ENCODE measurements around the gene PARN.
A peak's percentile ranks its signal among the peaks of the same experiment; 100 is the strongest.

PARN gene

GRCh38 chr16:14629612-14629918 is 495 bp downstream of the PARN start:
- Histone ChIP-seq H3K27ac (ENCODE audit: low read depth, low read length) (peak overlapping the region; percentile 94), H3K9me3 (ENCODE audit: low read length) (no peaks in the 10 kb centered on the region), H3K4me3 (ENCODE audit: low read depth in 1 of 2, low read length in 2 of 2) (peak overlapping the region; percentile 66 to 90), H3K27me3 (ENCODE audit: control insufficient read depth in 1 of 2, insufficient read depth in 2 of 2, low read length in 2 of 2) (no peaks in the 10 kb centered on the region), H3K36me3 (ENCODE audit: insufficient read depth, low read length) (peaks cover 14% of the 10 kb centered on the region), H3K4me1 (ENCODE audit: insufficient read depth, low read length) (peaks cover 23% of the 10 kb centered on the region), H3K9ac (ENCODE audit: low read length) (peak overlapping the region; percentile 90)

GRCh38 chr16:14628806-14629611 is 1.1 kb downstream of the PARN start:
- peaks cover 19% of the 10 kb centered on the region for H3K36me3 ChIP-seq (ENCODE audit: insufficient read depth, low read length)
- H3K27me3 ChIP-seq (ENCODE audit: control insufficient read depth in 1 of 2, insufficient read depth in 2 of 2, low read length in 2 of 2), result no peaks in the 10 kb centered on the region
- peak overlapping the region; percentile 90 for H3K9ac ChIP-seq (ENCODE audit: low read length)
- H3K4me3 ChIP-seq (ENCODE audit: low read depth in 1 of 2, low read length in 2 of 2), result peak overlapping the region; percentile 66 to 90
- H3K9me3 ChIP-seq (ENCODE audit: low read length), result no peaks in the 10 kb centered on the region
- peaks cover 17% of the 10 kb centered on the region for H3K4me1 ChIP-seq (ENCODE audit: insufficient read depth, low read length)
- H3K27ac ChIP-seq (ENCODE audit: low read depth, low read length), result peak overlapping the region; percentile 94

- H3K4me3 ChIP-seq (ENCODE audit: low read depth in 1 of 2, low read length in 2 of 2), result no peak overlapping the region
- H3K36me3 ChIP-seq (ENCODE audit: insufficient read depth, low read length), result peaks cover 21% of the 10 kb centered on the region
- H3K4me1 ChIP-seq (ENCODE audit: insufficient read depth, low read length), result peaks cover 14% of the 10 kb centered on the region
- H3K9me3 ChIP-seq (ENCODE audit: low read length), result no peaks in the 10 kb centered on the region
- no peak overlapping the region for H3K27ac ChIP-seq (ENCODE audit: low read depth, low read length)
- H3K9ac ChIP-seq (ENCODE audit: low read length), result no peak overlapping the region
- H3K27me3 ChIP-seq (ENCODE audit: control insufficient read depth in 1 of 2, insufficient read depth in 2 of 2, low read length in 2 of 2), result no peaks in the 10 kb centered on the region
These were observed 3.0 kb downstream of the PARN start for GRCh38 chr16:14627078-14627477.

GRCh38 chr16:14618566-14618965 is 11.5 kb downstream of the PARN start:
- H3K4me1 ChIP-seq (ENCODE audit: insufficient read depth, low read length), result no peaks in the 10 kb centered on the region
- no peak overlapping the region for H3K27ac ChIP-seq (ENCODE audit: low read depth, low read length)
- H3K4me3 ChIP-seq (ENCODE audit: low read depth in 1 of 2, low read length in 2 of 2), result no peak overlapping the region
- no peaks in the 10 kb centered on the region for H3K9me3 ChIP-seq (ENCODE audit: low read length)
- peaks cover 22% of the 10 kb centered on the region for H3K36me3 ChIP-seq (ENCODE audit: insufficient read depth, low read length)
- H3K9ac ChIP-seq (ENCODE audit: low read length), result no peak overlapping the region
- no peaks in the 10 kb centered on the region for H3K27me3 ChIP-seq (ENCODE audit: control insufficient read depth in 1 of 2, insufficient read depth in 2 of 2, low read length in 2 of 2)

GRCh38 chr16:14616280-14616679 is 13.8 kb downstream of the PARN start:
- H3K4me1 ChIP-seq (ENCODE audit: insufficient read depth, low read length), result no peaks in the 10 kb centered on the region
- H3K9me3 ChIP-seq (ENCODE audit: low read length), result no peaks in the 10 kb centered on the region
- H3K9ac ChIP-seq (ENCODE audit: low read length), result no peak overlapping the region
- H3K36me3 ChIP-seq (ENCODE audit: insufficient read depth, low read length), result peaks cover 29% of the 10 kb centered on the region
- H3K27me3 ChIP-seq (ENCODE audit: control insufficient read depth in 1 of 2, insufficient read depth in 2 of 2, low read length in 2 of 2), result no peaks in the 10 kb centered on the region
- H3K4me3 ChIP-seq (ENCODE audit: low read depth in 1 of 2, low read length in 2 of 2), result no peak overlapping the region
- H3K27ac ChIP-seq (ENCODE audit: low read depth, low read length), result no peak overlapping the region

GRCh38 chr16:14613991-14614390 is 16.1 kb downstream of the PARN start:
- Histone ChIP-seq H3K9ac (ENCODE audit: low read length) (no peak overlapping the region), H3K27ac (ENCODE audit: low read depth, low read length) (no peak overlapping the region), H3K4me1 (ENCODE audit: insufficient read depth, low read length) (no peaks in the 10 kb centered on the region), H3K36me3 (ENCODE audit: insufficient read depth, low read length) (peaks cover 43% of the 10 kb centered on the region), H3K27me3 (ENCODE audit: control insufficient read depth in 1 of 2, insufficient read depth in 2 of 2, low read length in 2 of 2) (no peaks in the 10 kb centered on the region), H3K4me3 (ENCODE audit: low read depth in 1 of 2, low read length in 2 of 2) (no peak overlapping the region), H3K9me3 (ENCODE audit: low read length) (no peaks in the 10 kb centered on the region)

- Histone ChIP-seq H3K4me3 (ENCODE audit: low read depth in 1 of 2, low read length in 2 of 2) (no peak overlapping the region), H3K27ac (ENCODE audit: low read depth, low read length) (no peak overlapping the region), H3K4me1 (ENCODE audit: insufficient read depth, low read length) (no peaks in the 10 kb centered on the region), H3K27me3 (ENCODE audit: control insufficient read depth in 1 of 2, insufficient read depth in 2 of 2, low read length in 2 of 2) (no peaks in the 10 kb centered on the region), H3K9ac (ENCODE audit: low read length) (no peak overlapping the region), H3K36me3 (ENCODE audit: insufficient read depth, low read length) (peaks cover 60% of the 10 kb centered on the region), H3K9me3 (ENCODE audit: low read length) (no peaks in the 10 kb centered on the region)
These were observed 18.4 kb downstream of the PARN start for GRCh38 chr16:14611660-14612059.

- Histone ChIP-seq H3K4me1 (ENCODE audit: insufficient read depth, low read length) (no peaks in the 10 kb centered on the region), H3K27me3 (ENCODE audit: control insufficient read depth in 1 of 2, insufficient read depth in 2 of 2, low read length in 2 of 2) (no peaks in the 10 kb centered on the region), H3K36me3 (ENCODE audit: insufficient read depth, low read length) (peaks cover 65% of the 10 kb centered on the region), H3K4me3 (ENCODE audit: low read depth in 1 of 2, low read length in 2 of 2) (no peak overlapping the region), H3K27ac (ENCODE audit: low read depth, low read length) (no peak overlapping the region), H3K9me3 (ENCODE audit: low read length) (no peaks in the 10 kb centered on the region), H3K9ac (ENCODE audit: low read length) (no peak overlapping the region)
These were observed 20.3 kb downstream of the PARN start for GRCh38 chr16:14609716-14610115.

GRCh38 chr16:14608604-14609003 is 21.5 kb downstream of the PARN start:
- Histone ChIP-seq H3K27ac (ENCODE audit: low read depth, low read length) (no peak overlapping the region), H3K9ac (ENCODE audit: low read length) (no peak overlapping the region), H3K27me3 (ENCODE audit: control insufficient read depth in 1 of 2, insufficient read depth in 2 of 2, low read length in 2 of 2) (no peaks in the 10 kb centered on the region), H3K9me3 (ENCODE audit: low read length) (no peaks in the 10 kb centered on the region), H3K4me3 (ENCODE audit: low read depth in 1 of 2, low read length in 2 of 2) (no peak overlapping the region), H3K36me3 (ENCODE audit: insufficient read depth, low read length) (peaks cover 61% of the 10 kb centered on the region), H3K4me1 (ENCODE audit: insufficient read depth, low read length) (no peaks in the 10 kb centered on the region)

- Histone ChIP-seq H3K36me3 (ENCODE audit: insufficient read depth, low read length) (peaks cover 65% of the 10 kb centered on the region), H3K4me1 (ENCODE audit: insufficient read depth, low read length) (no peaks in the 10 kb centered on the region), H3K9me3 (ENCODE audit: low read length) (no peaks in the 10 kb centered on the region), H3K27ac (ENCODE audit: low read depth, low read length) (no peak overlapping the region), H3K9ac (ENCODE audit: low read length) (no peak overlapping the region), H3K27me3 (ENCODE audit: control insufficient read depth in 1 of 2, insufficient read depth in 2 of 2, low read length in 2 of 2) (no peaks in the 10 kb centered on the region), H3K4me3 (ENCODE audit: low read depth in 1 of 2, low read length in 2 of 2) (no peak overlapping the region)
These were observed 21.9 kb downstream of the PARN start for GRCh38 chr16:14608111-14608566.

GRCh38 chr16:14606102-14606501 is 24.0 kb downstream of the PARN start:
- no peak overlapping the region for H3K9ac ChIP-seq (ENCODE audit: low read length)
- H3K4me3 ChIP-seq (ENCODE audit: low read depth in 1 of 2, low read length in 2 of 2), result no peak overlapping the region
- H3K4me1 ChIP-seq (ENCODE audit: insufficient read depth, low read length), result no peaks in the 10 kb centered on the region
- no peaks in the 10 kb centered on the region for H3K27me3 ChIP-seq (ENCODE audit: control insufficient read depth in 1 of 2, insufficient read depth in 2 of 2, low read length in 2 of 2)
- H3K36me3 ChIP-seq (ENCODE audit: insufficient read depth, low read length), result peaks cover 72% of the 10 kb centered on the region
- H3K9me3 ChIP-seq (ENCODE audit: low read length), result no peaks in the 10 kb centered on the region
- H3K27ac ChIP-seq (ENCODE audit: low read depth, low read length), result no peak overlapping the region

- peaks cover 63% of the 10 kb centered on the region for H3K36me3 ChIP-seq (ENCODE audit: insufficient read depth, low read length)
- H3K27me3 ChIP-seq (ENCODE audit: control insufficient read depth in 1 of 2, insufficient read depth in 2 of 2, low read length in 2 of 2), result no peaks in the 10 kb centered on the region
- no peak overlapping the region for H3K27ac ChIP-seq (ENCODE audit: low read depth, low read length)
- H3K4me3 ChIP-seq (ENCODE audit: low read depth in 1 of 2, low read length in 2 of 2), result no peak overlapping the region
- no peaks in the 10 kb centered on the region for H3K9me3 ChIP-seq (ENCODE audit: low read length)
- no peak overlapping the region for H3K9ac ChIP-seq (ENCODE audit: low read length)
- no peaks in the 10 kb centered on the region for H3K4me1 ChIP-seq (ENCODE audit: insufficient read depth, low read length)
These were observed 27.6 kb downstream of the PARN start for GRCh38 chr16:14602443-14602963.

Measured in muscle layer of colon (tissue), 2 donors.